GM04504 (cell line): ENCODE data around the gene AGXT.

Experiments
- DNase-seq: peaks from one replicate; pipeline ENCODE4 v3.0.0-alpha.2; 2012; ENCODE audit warnings: low read depth

Gene AGXT

DNA sequence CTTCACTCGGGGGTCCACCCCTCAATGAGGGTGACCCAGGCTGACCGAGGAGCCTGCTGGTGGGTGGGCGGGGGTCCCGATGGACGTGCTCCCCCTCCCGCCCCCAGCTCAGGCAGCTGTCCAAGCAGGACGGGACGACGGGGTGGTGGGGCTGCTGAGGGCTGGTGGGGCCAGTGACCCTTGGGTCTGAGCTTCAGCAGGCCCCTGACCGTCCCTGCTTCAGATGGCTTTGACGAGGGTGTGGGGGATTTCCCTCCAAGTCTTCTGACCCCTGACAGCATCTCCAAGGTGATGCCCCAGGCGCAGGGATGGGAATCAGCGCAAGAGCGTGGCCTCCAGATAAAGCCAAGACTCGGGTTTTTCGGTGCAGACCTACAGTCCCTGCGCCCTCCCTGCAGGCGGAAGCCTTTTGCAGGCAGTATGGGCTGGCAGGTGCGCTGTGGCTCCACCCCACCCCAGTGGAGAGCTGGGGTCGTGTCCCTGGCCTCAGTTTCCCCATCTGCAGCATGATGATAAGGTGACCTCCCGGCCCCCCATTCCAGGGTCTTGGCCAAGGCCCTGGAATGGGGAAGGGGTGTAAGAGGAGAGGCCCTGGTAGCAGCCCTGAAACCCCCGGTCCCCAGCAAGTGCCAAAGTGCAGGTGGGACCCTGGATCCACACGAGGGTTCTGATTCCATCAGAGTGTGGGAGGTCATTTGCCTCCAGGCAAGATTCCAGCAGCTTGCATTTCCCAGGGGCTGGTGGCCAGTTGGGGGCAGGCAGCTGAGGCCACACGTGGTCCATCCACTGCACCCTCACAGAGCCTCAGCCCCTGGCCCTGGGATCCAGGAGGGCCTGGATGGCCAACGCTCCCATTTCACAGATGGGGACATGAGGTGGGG lies 46.3 kb downstream of the AGXT start:
- no peak for DNase-seq

GRCh38 chr2:240915526-240916341 lies 47.1 kb downstream of the AGXT start:
- DNase-seq: no peak

- DNase-seq: peak; percentile 80
These were observed 48.0 kb downstream of the AGXT start for GRCh38 chr2:240916571-240917008.

GRCh38 chr2:240917009-240917683 lies 48.5 kb downstream of the AGXT start:
- DNase-seq: no peak

GRCh38 chr2:240917684-240918257 lies 49.1 kb downstream of the AGXT start:
- no peak for DNase-seq

DNA sequence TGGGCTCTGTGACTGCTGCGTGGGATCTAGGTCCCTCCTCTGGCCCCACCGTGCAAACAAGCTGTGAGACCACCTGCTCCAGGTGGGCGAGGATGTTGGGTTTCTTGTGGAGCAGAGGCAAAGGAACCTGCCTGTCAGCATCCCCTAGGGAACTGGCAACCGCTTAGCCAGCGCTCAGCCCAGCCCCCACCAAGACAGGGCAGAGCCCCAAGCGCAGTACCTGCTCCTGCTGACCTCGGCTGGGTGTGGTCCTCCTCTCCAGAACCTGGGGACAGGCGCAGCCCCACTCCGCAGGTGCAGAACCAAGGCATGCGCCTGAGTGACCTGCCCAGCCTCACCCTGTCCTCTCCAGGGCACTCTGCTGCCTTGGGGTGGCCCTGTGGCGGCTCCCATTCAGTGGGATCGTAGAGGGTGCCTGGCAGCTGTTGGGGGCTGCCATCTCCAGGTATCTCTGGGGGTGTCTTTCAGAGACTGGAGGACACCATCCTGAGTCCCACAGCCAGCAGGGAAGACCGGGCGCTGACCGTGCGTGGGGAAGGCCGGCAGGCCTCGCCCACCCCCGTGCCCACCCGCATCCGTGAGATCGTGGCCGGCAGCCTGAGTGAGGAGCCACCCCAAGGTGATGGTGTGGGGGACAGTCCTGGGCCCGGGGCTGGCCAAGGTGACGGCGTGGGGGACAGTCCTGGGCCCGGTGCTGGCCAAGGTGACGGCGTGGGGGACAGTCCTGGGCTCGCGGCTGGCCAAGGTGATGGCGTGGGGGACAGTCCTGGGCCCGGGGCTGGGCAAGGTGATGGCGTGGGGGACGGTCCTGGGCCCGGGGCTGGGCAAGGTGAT lies 49.9 kb downstream of the AGXT start:
- DNase-seq: no peak

GRCh38 chr2:240919161-240919781 lies 50.6 kb downstream of the AGXT start:
- DNase-seq: no peak

DNA sequence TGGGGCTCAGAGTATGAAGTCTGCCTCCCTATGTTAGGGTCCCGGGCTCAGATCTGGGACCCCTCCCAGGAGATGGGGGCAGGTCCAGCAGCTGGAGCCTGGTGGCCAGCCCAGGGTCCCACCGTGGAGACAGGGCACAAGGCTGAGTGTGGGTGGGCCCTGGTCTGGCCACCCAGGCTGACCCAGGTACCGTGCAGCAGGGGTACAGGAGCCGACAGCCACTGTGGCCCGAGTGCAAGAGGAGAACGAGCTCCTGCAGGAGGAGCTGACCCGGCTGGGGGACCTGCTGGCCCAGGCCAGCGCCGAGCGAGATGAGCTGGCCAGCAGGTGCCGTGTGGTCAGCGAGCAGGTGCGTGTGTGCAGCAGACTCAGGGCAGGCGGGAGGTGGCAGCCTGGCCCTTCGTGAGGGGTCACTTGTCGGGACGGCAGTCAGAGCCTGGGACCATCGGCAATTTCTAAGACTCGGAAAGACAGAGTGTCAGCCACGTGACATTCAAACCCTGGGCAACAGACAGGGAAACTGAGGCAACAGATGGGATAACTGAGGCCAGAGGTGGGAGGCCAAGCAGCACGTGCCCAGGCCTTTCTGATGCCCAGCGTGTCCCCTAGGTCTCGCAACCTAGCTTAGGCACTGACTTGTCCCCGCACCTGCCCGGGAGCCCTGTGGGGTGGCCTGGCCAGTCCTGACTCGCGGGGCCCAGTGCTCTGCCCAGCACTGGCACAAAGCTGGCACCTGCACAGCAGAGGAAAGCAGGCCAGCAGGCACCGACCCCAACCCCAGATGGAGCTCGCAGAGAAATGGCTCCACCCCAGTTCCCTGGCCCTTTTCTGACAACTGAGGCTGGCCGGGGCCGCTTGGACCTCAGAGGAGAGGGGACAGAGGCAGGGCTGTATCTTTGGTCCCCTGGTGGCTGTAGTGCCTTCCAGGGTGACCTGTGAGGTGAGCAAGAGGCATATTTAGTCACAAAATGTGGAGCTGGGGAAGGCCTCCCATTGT lies 51.5 kb downstream of the AGXT start:
- DNase-seq: no peak

DNA sequence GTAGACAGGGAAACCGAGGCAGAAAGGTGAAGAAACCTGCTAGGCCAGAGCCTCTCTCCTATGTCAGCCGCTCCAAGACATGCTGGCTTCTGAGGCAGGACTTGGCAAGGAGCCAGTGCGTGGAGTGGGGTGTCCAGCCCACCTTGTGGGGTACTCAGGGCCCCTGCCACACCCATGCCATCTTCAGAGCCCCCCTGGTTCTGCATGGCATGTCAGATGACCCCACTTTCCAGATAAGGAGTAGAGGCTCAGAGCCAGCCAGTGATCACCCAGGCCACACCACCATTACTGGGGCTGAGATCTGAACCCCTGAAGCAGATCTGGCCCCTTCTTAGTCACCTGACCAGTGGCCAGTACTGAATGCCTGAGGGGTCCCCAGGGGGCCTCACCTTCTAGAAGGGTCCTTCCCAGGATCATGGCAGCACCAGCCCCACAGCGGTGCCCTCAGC lies 52.2 kb downstream of the AGXT start:
- no peak for DNase-seq

DNA sequence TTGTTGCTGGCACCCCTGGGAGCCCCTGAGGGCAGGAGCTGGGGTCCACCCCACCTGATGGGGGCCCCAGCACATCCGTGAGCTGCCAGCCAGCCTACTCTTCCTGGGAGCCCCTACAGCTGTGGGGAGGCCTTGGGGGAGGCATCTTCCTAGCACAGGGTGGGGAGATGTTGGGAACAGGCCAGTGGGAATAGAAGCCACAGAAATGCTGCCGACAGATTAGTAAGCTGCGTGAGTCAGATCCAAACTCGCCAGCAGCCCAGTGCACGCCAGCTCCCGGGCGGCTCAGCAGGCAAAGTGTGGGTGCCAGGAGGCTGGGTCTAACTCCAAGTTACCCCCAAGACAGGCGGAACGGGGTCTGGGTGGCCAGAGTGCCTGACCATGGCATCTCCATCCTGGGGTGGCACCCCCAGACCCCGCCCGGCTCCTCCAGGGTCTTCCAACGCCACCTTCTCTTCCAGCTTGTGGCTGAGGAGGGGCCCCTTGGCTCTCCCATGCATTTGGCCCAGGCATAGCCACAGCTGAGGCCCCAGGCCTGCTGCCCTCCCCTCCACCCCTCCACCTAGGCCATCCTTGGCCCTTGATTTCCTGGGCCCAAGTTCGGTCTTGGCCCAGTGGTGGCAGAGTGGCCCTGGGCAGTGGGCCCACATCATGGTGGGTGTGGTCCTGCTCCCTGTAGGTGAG lies 52.8 kb downstream of the AGXT start:
- DNase-seq: peak; percentile 91

GRCh38 chr2:240921995-240922244 lies 53.3 kb downstream of the AGXT start:
- DNase-seq: no peak

- no peak for DNase-seq
These were observed 53.8 kb downstream of the AGXT start for GRCh38 chr2:240922245-240922981.

GRCh38 chr2:240922982-240923537 lies 54.4 kb downstream of the AGXT start:
- DNase-seq: no peak

- no peak for DNase-seq
These were observed 56.6 kb downstream of the AGXT start for GRCh38 chr2:240925191-240925567.

GRCh38 chr2:240925568-240926515 lies 57.2 kb downstream of the AGXT start:
- no peak for DNase-seq

DNA sequence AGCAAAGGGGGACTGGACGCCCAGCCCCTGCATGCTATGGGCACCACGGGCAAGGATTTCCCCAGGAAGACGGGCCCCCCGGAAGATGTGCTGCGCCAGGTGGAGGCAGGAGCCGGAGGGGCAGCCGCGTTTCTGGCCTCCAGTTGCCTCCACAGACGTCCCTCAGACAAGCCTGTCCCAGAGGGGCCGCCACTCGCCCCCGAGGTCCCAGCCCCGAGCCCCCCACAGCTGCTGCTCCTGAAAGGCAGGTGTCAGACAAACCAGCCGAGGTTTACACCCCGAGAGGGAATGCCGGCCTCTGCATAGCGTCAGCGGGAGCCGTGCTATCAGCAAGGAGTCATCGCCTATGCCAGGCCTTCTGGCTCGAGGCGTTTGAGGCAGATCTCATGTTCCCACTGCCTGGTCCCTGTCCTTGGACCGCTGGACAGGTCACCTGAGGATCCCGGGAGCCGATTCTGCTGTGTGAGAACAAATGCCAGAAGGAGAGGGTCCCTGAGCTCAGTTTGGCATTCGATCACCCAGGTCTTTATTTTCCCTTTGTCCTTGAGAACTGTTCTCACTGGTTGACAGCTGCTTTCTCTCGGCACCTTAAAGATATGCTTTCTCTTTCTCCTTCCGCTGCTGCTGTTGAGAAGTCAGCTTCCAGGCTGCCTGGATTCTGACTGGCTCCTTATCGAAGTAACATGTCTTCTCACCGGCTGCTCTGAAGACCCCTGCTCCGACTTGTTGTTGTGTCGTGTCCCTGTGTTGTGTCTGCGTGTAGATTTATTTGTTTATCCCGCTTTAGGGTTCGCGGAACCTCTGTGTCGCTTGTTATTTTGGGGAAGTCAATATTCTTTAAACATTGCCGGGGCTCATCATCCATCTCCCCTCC lies 58.1 kb downstream of the AGXT start:
- DNase-seq: no peak
